ENCODE data around the gene ALKBH5. TPM values are rescaled to one million over a fixed set of nuclear protein-coding genes. Genes with fewer than 3 reads are reported as not detected.

ALKBH5 gene
- total and polyA plus RNA-seq, 2 experiments from 2014 or later = 56.6 to 78.3 TPM

- H3K4me1 ChIP-seq (ENCODE audit: insufficient read depth) = peaks cover 9% of the 10 kb centered on the region
- DNase-seq (ENCODE audit: low spot score) = no peak
- H3K9me2 ChIP-seq (replicated peaks; ENCODE audit: insufficient read depth) = no peaks in the 10 kb centered on the region
- H3K27me3 ChIP-seq = no peaks in the 10 kb centered on the region
- H4K20me1 ChIP-seq (ENCODE audit: insufficient read depth, poor library complexity, severe bottlenecking) = no peaks in the 10 kb centered on the region
- no peaks in the 10 kb centered on the region for H3K79me2 ChIP-seq
- 91% methylated on average over 7 of the region's 7 CpGs for WGBS (ENCODE audit: low lambda C conversion rate, missing lambda C conversion rate)
- H3K27ac ChIP-seq = no peak overlapping the region
- H3K4me3 ChIP-seq = no peak overlapping the region
- H3K9me3 ChIP-seq (ENCODE audit: low read depth) = no peaks in the 10 kb centered on the region
- H2AFZ ChIP-seq = no peak overlapping the region
- no peaks in the 10 kb centered on the region for H3K36me3 ChIP-seq (replicated peaks; ENCODE audit: insufficient read depth, low read depth)
- TF ChIP-seq CTCF (IDR thresholded peaks at IDR 0.05; ENCODE audit: poor library complexity) (no peak), EZH2 (IDR thresholded peaks at IDR 0.05; ENCODE audit: borderline replicate concordance) (no peak), EZH2phosphoT487 (IDR thresholded peaks at IDR 0.05; ENCODE audit: low read depth, severe bottlenecking, unreplicated experiment) (no peak)
- H3K4me2 ChIP-seq = no peak overlapping the region
Observed at GRCh38 chr17:18148586-18148985, 35.0 kb upstream of the ALKBH5 start.

GRCh38 chr17:18151290-18151689 lies 32.3 kb upstream of the ALKBH5 start:
- H3K4me2 ChIP-seq = no peak overlapping the region
- peaks cover 9% of the 10 kb centered on the region for H3K4me1 ChIP-seq (ENCODE audit: insufficient read depth)
- no peak overlapping the region for H3K27ac ChIP-seq
- no peaks in the 10 kb centered on the region for H3K9me2 ChIP-seq (replicated peaks; ENCODE audit: insufficient read depth)
- TF ChIP-seq CTCF (IDR thresholded peaks at IDR 0.05; ENCODE audit: poor library complexity) (no peak), EZH2phosphoT487 (IDR thresholded peaks at IDR 0.05; ENCODE audit: low read depth, severe bottlenecking, unreplicated experiment) (no peak), EZH2 (IDR thresholded peaks at IDR 0.05; ENCODE audit: borderline replicate concordance) (no peak)
- WGBS (ENCODE audit: low lambda C conversion rate, missing lambda C conversion rate) = 88% methylated on average over 8 of the region's 9 CpGs
- no peak overlapping the region for H3K4me3 ChIP-seq
- H2AFZ ChIP-seq = no peak overlapping the region
- no peaks in the 10 kb centered on the region for H3K79me2 ChIP-seq
- no peaks in the 10 kb centered on the region for H4K20me1 ChIP-seq (ENCODE audit: insufficient read depth, poor library complexity, severe bottlenecking)
- no peak for DNase-seq (ENCODE audit: low spot score)
- H3K27me3 ChIP-seq = no peaks in the 10 kb centered on the region
- H3K36me3 ChIP-seq (replicated peaks; ENCODE audit: insufficient read depth, low read depth) = no peaks in the 10 kb centered on the region
- H3K9me3 ChIP-seq (ENCODE audit: low read depth) = no peaks in the 10 kb centered on the region

GRCh38 chr17:18155179-18155578 lies 28.4 kb upstream of the ALKBH5 start:
- Histone ChIP-seq H3K4me2 (no peak overlapping the region), H3K9me3 (ENCODE audit: low read depth) (no peaks in the 10 kb centered on the region), H3K36me3 (replicated peaks; ENCODE audit: insufficient read depth, low read depth) (no peaks in the 10 kb centered on the region), H3K79me2 (no peaks in the 10 kb centered on the region), H3K4me1 (ENCODE audit: insufficient read depth) (peaks cover 15% of the 10 kb centered on the region), H4K20me1 (ENCODE audit: insufficient read depth, poor library complexity, severe bottlenecking) (no peaks in the 10 kb centered on the region), H3K27me3 (no peaks in the 10 kb centered on the region), H3K4me3 (no peak overlapping the region), H2AFZ (no peak overlapping the region), H3K9me2 (replicated peaks; ENCODE audit: insufficient read depth) (no peaks in the 10 kb centered on the region), H3K27ac (no peak overlapping the region)
- TF ChIP-seq EZH2phosphoT487 (IDR thresholded peaks at IDR 0.05; ENCODE audit: low read depth, severe bottlenecking, unreplicated experiment) (no peak), CTCF (IDR thresholded peaks at IDR 0.05; ENCODE audit: poor library complexity) (no peak), EZH2 (IDR thresholded peaks at IDR 0.05; ENCODE audit: borderline replicate concordance) (no peak)
- no peak for DNase-seq (ENCODE audit: low spot score)
- WGBS (ENCODE audit: low lambda C conversion rate, missing lambda C conversion rate) = 94% methylated on average over 13 of the region's 14 CpGs
